Measurements from ENCODE around the gene CAMSAP1. TPM values are rescaled to one million over a fixed set of nuclear protein-coding genes. Genes with fewer than 3 reads are reported as not detected.
A peak's percentile ranks its signal among the peaks of the same experiment; 100 is the strongest.

Gene CAMSAP1
- total RNA-seq, 1 donor = 26.1 TPM

DNA sequence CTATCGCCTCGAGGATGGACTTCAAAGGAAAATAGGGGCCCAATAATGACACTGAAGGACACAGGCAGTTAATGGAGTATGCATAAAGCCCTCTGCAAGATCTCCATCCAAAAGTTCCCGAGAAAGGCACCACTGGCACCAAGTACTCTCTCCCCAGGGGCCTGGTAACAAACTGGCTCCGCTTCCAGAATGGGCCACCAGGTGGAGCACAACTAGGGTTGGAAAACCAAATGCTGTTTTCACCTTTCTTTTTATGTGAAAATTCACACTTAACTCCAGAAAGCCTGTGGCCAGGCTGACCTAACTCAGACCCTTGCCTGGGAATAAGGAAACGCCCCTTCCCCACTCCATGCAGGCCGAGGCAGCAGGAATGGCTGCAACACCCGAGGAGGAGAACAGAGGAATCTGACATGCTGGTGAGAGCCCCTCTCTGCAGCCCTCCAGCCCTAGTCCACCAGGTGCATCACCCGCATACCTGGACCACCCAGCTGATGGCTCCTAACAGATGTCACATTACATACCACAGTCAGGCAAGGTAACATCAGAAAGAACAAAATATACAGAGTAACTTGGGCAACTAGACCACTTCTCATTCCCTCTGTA lies 42.8 kb downstream of the CAMSAP1 start:
- TF ChIP-seq, protein P1, sequence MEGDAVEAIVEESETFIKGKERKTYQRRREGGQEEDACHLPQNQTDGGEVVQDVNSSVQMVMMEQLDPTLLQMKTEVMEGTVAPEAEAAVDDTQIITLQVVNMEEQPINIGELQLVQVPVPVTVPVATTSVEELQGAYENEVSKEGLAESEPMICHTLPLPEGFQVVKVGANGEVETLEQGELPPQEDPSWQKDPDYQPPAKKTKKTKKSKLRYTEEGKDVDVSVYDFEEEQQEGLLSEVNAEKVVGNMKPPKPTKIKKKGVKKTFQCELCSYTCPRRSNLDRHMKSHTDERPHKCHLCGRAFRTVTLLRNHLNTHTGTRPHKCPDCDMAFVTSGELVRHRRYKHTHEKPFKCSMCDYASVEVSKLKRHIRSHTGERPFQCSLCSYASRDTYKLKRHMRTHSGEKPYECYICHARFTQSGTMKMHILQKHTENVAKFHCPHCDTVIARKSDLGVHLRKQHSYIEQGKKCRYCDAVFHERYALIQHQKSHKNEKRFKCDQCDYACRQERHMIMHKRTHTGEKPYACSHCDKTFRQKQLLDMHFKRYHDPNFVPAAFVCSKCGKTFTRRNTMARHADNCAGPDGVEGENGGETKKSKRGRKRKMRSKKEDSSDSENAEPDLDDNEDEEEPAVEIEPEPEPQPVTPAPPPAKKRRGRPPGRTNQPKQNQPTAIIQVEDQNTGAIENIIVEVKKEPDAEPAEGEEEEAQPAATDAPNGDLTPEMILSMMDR (IDR thresholded peaks at IDR 0.05; ENCODE audit: extremely low read depth, low read depth, low read length) = peak; percentile 94
- peak; percentile 86 for DNase-seq (ENCODE audit: insufficient read length, low spot score, missing footprints)
- Histone ChIP-seq H2AFZ (ENCODE audit: low read length) (no peak overlapping the region), H3K36me3 (ENCODE audit: insufficient read depth, low read length) (no peaks in the 10 kb centered on the region), H3K27ac (ENCODE audit: low read depth, low read length) (no peak overlapping the region), H3K9me3 (ENCODE audit: low read depth, low read length) (no peaks in the 10 kb centered on the region), H3K4me3 (ENCODE audit: insufficient read depth, low read length) (no peak overlapping the region), H3K27me3 (ENCODE audit: insufficient read depth, low read length) (no peaks in the 10 kb centered on the region), H3K4me2 (ENCODE audit: insufficient read depth, low read length) (no peak overlapping the region), H3K79me2 (ENCODE audit: insufficient read depth, low read length) (peaks cover 60% of the 10 kb centered on the region), H3K4me1 (ENCODE audit: insufficient read depth, low read length) (no peaks in the 10 kb centered on the region), H4K20me1 (ENCODE audit: insufficient read depth, low read length) (peaks cover 58% of the 10 kb centered on the region)

DNA sequence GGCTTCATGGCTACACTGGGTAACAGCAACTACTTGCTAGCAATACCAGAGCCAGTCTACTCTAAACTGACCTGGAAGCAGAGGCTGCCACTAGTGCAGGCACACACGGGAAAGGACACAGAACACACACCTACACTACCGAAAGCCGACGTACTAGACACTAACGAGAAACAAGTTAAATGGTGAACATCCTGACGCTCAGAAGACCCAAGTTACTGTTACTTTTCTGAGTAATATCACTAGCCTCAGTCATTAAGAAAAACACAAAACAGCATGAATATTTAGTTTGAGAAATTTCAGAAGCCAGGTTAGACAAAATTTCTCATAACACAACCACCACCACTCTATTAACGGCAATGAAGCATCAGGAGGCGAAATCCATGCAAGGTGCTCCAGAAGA lies 44.5 kb downstream of the CAMSAP1 start:
- Histone ChIP-seq H4K20me1 (ENCODE audit: insufficient read depth, low read length) (peaks cover 62% of the 10 kb centered on the region), H3K27me3 (ENCODE audit: insufficient read depth, low read length) (no peaks in the 10 kb centered on the region), H3K79me2 (ENCODE audit: insufficient read depth, low read length) (peaks cover 52% of the 10 kb centered on the region), H3K27ac (ENCODE audit: low read depth, low read length) (no peak overlapping the region), H2AFZ (ENCODE audit: low read length) (no peak overlapping the region), H3K4me2 (ENCODE audit: insufficient read depth, low read length) (no peak overlapping the region), H3K4me3 (ENCODE audit: insufficient read depth, low read length) (no peak overlapping the region), H3K4me1 (ENCODE audit: insufficient read depth, low read length) (peaks cover 7% of the 10 kb centered on the region), H3K36me3 (ENCODE audit: insufficient read depth, low read length) (no peaks in the 10 kb centered on the region), H3K9me3 (ENCODE audit: low read depth, low read length) (no peaks in the 10 kb centered on the region)
- no peak for DNase-seq (ENCODE audit: insufficient read length, low spot score, missing footprints)
- TF ChIP-seq, protein P1 (IDR thresholded peaks at IDR 0.05; ENCODE audit: extremely low read depth, low read depth, low read length) = no peak

DNA sequence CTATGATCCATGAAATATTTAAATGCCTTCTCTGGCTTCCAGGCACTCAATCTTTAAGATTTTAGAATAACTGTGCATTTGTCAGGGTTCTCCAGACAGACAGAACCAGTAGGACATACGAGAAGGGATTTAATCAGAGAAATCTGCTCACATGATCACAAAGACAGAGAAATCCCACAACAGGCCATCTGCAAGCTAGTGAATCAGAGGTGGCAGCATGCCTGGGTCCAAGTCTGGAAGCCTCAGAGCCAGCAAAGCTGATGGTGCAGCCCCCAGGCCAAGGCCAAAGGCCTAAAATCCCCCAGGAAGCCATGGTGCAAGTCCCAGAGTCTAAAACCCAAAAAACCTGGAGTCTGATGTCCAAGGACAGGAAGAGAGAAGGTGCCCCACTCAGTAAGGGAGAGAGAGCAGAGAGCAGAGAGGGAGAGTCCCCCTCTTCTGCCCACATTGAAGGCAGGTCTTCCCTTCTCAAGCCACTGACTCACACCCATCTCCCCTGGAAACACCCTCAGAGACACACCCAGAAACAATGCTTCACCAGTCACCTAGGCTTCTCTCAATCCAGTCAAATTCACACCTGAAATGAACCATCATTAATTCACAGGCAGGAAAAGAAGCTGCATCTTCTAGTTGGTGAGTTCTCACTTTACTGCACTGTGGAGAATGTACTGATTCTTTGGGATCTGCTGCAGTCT lies 48.7 kb downstream of the CAMSAP1 start:
- Histone ChIP-seq H3K79me2 (ENCODE audit: insufficient read depth, low read length) (peaks cover 26% of the 10 kb centered on the region), H3K27ac (ENCODE audit: low read depth, low read length) (no peak overlapping the region), H3K4me2 (ENCODE audit: insufficient read depth, low read length) (no peak overlapping the region), H3K4me3 (ENCODE audit: insufficient read depth, low read length) (no peak overlapping the region), H4K20me1 (ENCODE audit: insufficient read depth, low read length) (peaks cover 48% of the 10 kb centered on the region), H3K27me3 (ENCODE audit: insufficient read depth, low read length) (no peaks in the 10 kb centered on the region), H2AFZ (ENCODE audit: low read length) (no peak overlapping the region), H3K4me1 (ENCODE audit: insufficient read depth, low read length) (peaks cover 17% of the 10 kb centered on the region), H3K36me3 (ENCODE audit: insufficient read depth, low read length) (peaks cover 7% of the 10 kb centered on the region), H3K9me3 (ENCODE audit: low read depth, low read length) (no peaks in the 10 kb centered on the region)
- TF ChIP-seq, protein P1 (IDR thresholded peaks at IDR 0.05; ENCODE audit: extremely low read depth, low read depth, low read length) = no peak
- peak; percentile 35 for DNase-seq (ENCODE audit: insufficient read length, low spot score, missing footprints)

DNA sequence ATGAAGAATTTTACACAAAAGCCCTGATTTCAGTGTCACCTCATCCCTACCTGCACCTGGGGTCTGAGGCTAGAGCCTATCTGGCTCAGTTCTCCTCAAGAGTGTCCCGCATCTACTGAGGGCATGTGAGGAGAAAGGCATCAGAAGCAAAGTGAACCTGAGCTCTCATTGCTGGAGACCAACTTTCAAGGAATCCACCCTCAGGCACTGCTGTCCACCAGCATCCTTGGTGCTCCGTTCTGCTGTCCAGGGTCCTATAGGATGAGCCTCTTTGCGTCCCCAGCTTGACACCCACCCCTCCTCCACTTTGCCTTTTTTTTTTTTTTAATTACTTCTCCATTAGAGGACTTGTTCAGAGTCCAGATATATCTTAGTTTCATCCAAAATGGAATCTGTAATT lies 49.5 kb downstream of the CAMSAP1 start:
- H3K4me3 ChIP-seq (ENCODE audit: insufficient read depth, low read length) = no peak overlapping the region
- H3K4me1 ChIP-seq (ENCODE audit: insufficient read depth, low read length) = peaks cover 17% of the 10 kb centered on the region
- TF ChIP-seq, protein P1 (IDR thresholded peaks at IDR 0.05; ENCODE audit: extremely low read depth, low read depth, low read length) = no peak
- H3K27ac ChIP-seq (ENCODE audit: low read depth, low read length) = no peak overlapping the region
- peaks cover 18% of the 10 kb centered on the region for H3K79me2 ChIP-seq (ENCODE audit: insufficient read depth, low read length)
- peak; percentile 45 for DNase-seq (ENCODE audit: insufficient read length, low spot score, missing footprints)
- no peaks in the 10 kb centered on the region for H3K9me3 ChIP-seq (ENCODE audit: low read depth, low read length)
- H3K4me2 ChIP-seq (ENCODE audit: insufficient read depth, low read length) = peak overlapping the region; percentile 13
- no peaks in the 10 kb centered on the region for H3K27me3 ChIP-seq (ENCODE audit: insufficient read depth, low read length)
- H4K20me1 ChIP-seq (ENCODE audit: insufficient read depth, low read length) = peaks cover 41% of the 10 kb centered on the region
- no peak overlapping the region for H2AFZ ChIP-seq (ENCODE audit: low read length)
- H3K36me3 ChIP-seq (ENCODE audit: insufficient read depth, low read length) = peaks cover 7% of the 10 kb centered on the region

All from osteoblast (primary cell).